ENCODE results near the gene FAM3C.

The FAM3C gene

DNA sequence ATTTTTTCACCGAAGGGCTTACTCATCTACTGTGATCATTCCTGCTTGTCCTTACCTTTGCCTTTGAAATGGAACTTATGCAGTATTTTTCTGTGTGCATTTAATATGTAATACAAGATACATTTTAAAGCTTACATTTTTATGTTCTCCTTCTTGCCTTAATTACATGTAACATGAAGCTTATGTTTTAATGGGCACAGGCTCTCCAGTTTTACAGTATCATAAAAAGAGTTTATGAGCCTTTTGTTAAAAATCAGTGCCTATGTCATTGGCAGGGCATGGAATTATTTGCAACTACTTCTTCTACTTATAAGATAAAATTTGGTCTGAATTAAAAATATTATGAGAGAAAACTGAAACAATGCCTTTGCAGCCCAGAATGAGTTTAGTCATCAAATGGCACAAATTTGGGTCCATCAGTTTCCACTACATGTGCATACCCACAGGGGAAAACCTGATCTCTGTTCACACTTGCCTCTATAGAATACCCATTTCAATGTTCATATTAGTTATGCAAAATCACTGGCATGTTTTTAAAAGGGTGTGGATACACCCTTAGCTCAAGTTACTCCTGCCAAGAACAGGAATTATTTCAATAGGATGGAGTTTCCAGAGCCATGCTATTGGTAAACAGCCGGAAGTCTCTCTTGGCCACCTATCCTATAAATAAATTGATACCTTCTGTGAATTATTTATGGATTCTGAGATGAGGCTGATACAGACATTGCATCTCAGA is 95.3 kb downstream of the FAM3C start:
- DNase-seq (ENCODE audit: low spot score): no peak

Data from iPS-NIHi11 (cell line).